ENCODE data around the gene SYNGR3.
"Not testable (repeated sequence)": the region's sequence is repeated elsewhere in the genome, so short reads cannot be mapped to it uniquely, and the experiment has no call there.

The SYNGR3 gene

DNA sequence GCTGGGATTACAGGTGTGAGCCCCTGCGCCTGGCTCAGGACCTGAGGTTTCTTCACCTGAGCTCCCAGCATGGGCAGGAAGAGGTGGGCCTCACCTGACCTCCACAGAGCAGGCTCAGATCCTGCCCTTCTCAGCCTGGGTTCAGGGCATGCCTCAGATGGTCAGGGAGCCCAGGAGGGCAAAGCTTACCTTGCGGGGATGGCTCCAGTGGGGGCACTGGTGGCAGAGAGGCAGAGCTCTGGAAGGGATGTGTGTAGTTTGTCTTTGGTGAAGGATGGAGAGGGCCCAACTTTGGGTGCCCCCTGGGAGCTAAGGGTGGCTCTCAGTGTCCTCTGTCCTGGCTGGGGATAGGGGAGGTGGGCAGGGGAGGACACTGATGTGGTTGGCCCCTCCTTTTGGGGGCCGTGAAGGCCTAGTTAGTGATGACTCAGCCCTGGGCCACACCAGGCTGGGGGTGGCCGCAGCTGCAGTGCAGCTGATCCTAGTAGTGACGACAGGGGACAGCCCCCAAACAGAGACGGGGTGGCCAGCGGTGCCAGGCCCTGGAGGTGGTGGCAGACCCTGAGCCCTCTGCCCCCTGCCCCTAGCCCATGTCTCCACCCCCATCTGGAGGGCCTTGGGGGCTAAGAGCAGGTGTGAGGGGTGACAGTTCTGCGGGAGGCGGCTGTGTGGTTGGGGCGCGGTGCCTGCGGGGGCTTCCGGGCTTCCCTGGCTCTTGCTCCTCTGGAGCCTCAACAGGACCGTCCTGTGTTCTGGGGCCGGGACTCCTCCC is 42.7 kb downstream of the SYNGR3 start:
- no peak for DNase-seq

DNA sequence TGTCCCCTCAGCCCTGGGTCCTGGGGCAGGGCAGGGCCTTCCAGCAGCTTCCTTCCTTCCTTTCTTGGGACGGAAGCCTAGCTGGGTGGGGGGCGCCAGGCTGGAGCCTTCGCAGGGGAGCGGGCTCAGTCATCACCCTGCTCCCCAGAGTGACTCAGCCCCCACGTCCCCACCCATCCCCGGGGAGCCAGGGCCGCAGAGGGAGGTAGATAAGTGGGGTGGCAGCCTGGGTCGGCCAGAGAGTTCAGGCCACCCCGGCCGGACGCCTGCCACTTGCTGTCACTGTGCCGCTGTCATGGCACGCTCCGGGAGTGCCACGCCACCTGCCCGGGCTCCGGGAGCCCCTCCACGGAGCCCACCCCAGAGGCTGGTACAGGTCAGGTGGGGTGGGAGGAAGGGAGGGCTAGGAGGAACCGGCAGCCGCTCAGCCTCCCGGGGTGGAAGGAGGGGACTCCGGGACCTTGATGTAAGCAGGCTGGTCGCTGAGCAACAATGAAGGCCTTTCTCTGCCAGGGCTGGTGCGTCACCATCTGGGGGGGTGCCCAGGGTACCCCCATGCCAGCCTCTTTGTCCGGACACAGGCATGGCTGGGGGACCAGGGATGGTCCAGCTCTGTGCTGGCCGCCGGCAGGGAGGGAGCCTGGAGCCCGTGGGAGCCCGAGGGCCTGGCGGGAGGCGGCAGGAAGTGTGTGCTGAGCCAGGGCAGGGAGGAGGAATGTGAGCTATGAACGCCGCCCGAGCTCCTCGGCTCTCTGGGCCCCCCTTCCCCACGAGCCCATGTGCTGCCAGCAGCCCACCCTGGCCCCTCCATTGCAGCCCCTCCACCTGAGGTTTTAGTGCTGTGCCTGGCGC is 43.5 kb downstream of the SYNGR3 start:
- no peak for DNase-seq

DNA sequence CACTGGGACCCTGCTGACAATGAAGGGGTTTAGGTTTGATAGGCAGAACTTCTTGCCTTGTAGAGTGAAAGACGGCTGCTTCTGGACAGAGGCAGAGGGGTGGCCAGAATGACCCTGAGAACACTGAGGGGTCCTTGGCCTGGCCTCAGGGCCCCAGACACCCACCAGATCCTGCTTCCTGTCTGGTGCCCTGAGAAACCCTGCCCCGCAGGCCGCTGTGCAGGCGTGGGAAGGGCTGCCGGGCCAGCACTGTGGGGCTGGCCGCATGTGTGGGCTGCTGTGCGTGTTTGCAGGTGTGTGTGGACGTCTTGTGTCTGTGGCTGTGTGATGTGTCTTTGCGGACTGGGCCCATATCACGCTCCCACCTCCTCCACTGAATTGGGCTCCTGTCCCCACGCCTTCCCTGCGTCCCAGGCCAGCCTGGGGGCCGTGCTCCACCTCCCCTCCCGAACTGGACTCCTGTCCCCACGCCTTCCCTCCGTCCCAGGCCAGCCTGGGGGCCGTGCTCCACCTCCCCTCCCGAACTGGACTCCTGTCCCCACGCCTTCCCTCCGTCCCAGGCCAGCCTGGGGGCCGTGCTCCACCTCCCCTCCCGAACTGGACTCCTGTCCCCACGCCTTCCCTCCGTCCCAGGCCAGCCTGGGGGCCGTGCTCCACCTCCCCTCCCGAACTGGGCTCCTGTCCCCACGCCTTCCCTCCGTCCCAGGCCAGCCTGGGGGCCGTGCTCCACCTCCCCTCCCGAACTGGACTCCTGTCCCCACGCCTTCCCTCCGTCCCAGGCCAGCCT is 44.3 kb downstream of the SYNGR3 start:
- not testable (repeated sequence) for DNase-seq

DNA sequence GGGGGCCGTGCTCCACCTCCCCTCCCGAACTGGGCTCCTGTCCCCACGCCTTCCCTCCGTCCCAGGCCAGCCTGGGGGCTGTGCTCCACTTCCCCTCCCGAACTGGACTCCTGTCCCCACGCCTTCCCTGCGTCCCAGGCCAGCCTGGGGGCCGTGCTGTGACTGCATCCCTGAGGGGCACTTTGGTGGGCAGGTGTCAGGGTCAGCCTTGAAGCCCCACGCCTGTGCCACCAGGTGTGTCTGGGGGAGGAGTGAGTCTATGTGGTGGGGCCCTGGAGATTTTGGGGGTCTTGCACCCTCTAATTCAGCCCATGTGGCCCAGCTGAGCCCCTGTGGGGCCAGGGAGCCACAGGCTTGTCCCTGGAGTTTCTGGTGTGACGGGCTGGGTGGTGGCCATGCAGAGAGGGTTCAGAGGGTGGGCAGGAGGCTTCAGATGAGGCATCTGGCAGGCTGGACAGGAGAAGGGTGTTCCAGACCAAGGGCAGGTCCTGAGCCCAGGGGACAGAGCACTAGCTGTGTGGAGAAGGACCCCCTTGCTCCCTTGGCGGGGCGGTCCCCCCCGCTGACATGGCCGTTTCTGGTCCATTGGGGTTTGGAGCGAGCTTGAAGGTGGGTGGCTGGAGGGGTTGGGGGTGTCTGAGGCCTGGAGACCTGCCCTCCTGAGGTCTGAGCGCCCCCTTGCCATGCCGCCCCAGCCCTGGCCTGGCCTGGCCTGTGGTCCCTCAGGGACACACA is 45.1 kb downstream of the SYNGR3 start:
- no peak for DNase-seq

DNA sequence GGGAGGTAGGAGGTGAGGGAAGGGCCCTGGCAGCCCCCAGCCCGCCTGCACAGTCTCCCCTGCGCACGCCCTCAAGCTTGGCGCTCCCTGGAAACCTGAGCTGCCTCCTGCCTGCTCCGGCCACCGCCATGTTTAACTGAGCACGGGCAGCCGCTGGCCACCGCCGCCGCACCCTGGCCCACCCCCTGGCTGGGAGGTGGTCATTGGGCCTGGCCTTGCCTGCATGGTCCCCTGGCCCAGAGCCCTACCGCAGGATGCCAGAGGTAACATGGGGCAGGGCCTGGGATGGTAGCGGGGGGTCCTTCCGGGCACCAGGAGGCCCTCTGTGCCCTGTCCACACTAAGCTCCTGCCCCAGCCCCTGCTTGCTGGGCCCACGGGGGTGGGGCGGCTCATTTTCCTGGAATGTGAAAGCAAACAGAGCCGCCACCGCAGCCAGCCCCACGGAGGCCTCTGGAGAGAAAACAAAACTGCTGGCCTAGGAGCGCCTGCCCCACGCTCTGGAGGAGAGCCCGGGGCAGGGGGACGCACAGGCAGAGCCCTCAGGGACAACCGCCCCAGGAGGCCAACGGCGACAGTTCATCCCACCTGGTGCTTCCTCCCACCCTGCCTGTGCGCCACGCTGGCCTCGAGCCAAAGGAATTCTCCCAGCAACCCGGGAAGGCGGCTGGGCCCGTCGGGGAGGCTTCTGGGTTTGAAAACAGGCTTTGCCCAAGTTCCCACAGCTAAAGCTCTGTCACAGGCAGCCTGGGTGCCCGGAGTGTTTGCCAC is 45.8 kb downstream of the SYNGR3 start:
- DNase-seq: no peak

DNA sequence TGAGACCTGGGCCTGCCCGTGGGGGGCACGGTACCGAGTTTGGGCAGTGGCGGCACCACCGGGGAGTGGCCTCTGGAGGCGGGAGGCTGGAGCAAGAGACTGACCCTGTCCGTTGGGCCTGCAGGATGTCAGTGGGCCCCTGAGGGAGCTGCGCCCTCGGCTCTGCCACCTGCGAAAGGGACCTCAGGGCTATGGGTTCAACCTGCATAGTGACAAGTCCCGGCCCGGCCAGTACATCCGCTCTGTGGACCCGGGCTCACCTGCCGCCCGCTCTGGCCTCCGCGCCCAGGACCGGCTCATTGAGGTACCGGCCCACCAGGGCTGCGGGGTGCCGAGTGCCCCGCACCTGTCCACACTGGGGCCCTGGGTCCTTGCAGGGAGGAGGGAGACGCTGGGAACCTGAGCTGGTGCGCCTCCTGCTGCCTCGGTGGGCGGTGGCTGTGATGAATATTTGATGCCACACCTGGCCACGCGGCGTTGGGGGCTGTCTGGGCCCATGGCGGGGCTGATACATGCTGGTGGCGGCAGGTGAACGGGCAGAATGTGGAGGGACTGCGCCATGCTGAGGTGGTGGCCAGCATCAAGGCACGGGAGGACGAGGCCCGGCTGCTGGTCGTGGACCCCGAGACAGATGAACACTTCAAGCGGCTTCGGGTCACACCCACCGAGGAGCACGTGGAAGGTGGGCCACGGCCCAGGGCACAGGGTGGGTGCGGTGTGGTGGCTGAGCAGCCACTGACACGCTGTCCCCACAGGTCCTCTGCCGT is 46.6 kb downstream of the SYNGR3 start:
- no peak for DNase-seq

DNA sequence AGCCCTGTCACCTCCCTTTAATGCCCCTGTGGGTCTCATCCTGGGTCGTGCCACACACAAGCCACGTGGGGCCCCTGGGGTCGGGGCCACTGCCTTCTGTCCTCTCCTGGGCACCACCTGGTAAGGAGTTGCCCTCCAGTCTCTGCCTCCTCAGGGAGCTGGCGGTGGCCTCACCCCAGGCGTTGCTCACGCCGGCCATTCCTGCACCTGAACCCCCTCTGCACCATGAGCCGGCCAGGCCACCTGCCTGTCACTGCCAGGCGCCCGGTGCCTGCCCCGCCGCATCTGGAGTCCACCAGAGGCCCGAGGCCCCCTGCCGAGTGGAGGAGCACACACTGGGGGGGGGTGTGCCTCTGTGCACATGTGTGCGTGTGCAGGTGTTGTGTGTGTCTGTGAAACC is 47.3 kb downstream of the SYNGR3 start:
- DNase-seq: no peak

DNA sequence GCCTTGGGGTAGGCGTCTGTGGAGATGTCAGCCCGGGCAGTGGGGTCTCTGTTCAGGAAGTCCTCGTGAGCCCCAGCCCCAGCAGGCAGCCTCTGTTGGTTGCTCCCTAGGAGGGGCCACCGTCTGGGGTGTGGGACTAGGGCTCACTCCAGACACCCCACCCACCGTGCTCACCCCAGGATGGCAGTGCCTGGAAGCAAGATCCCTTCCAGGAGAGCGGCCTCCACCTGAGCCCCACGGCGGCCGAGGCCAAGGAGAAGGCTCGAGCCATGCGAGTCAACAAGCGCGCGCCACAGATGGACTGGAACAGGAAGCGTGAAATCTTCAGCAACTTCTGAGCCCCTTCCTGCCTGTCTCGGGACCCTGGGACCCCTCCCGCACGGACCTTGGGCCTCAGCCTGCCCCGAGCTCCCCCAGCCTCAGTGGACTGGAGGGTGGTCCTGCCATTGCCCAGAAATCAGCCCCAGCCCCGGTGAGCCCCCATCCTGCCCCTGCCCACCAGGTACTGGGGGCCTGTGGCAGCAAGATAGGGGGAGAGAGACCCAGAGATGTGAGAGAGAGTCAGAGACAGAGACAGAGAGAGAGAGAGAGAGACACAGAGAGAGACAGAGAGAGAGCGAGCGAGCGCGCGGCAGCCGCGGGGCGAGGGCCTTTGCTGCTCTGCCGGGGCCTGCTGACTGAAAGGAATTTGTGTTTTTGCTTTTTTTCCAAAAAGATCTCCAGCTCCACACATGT is 48.0 kb downstream of the SYNGR3 start:
- no peak for DNase-seq

DNA sequence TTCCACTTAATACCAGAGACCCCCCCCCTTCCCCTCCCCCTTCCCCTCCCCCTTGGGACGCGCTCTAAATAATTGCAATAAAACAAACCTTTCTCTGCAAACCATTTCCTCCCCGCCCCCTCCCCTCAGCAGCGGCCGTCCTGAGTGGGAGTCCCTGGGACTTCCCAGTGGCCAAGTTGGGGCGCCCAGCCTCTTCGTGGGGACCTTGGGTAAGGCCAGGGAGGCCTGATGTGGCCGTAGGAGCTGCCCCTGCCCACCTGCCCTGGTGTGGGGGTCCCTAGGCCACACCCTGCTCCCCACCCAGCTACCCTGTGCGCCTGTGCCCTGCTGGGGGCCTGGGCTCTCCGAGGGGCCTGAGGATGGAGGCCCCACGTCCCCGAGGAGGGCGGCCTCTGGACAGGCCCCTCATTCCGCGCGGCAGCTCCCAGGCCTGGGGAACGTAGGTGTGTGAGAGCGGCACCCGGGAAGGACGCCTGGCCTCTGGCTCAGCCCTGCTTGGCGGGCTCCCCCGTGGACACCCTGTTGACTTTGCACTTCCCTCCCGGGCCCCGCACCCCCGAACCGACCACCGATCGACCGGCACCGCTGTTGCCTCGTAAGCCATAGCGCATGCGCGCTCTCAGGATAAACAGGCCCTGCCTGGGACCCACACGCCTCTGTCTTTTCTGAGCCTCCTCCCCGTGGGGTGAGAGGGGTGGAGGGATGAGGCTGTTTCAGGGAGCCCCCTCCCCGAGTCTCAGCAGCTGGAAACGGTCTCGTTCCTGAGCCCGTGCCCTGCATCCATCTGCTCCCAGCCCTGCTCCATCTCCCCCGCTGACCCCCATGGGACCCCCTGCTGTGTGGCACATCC is 48.8 kb downstream of the SYNGR3 start:
- DNase-seq: no peak

DNA sequence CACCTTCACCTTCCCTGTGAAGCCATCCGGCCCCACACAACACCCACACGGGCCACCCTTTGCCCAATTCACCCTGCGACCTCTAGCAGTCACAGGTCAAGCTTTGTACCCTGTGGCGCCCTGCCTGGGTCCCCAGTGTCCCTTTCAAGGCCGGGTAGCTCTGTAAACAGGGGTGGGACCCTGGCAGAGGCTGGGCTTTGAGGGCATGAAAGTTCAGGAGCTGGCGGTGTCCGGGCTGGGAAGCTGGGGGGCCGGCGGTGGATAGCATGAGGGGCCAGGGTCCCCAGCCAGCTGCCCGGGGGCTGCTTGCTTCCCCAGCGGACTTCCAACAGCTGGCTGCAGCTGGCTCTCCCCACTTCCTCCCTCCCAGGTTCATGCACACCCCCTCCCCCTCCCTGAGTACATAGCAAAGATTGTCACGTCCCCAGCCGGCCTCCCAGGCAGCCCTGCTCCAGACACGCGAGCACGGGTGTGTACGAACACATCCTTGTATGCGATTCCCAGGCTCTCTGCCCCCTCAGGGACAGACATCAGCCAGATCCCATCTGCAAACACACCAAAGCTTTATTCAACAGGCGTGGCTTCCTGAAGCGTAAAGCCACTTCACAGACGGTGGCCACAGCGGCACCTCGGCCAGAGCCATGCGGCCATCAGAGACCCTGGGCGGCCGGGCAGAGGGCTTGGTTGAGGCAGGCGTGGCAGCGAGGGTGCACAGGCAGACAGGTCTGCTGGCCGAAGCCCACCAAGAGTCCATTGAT is 49.7 kb downstream of the SYNGR3 start:
- DNase-seq: no peak

DNA sequence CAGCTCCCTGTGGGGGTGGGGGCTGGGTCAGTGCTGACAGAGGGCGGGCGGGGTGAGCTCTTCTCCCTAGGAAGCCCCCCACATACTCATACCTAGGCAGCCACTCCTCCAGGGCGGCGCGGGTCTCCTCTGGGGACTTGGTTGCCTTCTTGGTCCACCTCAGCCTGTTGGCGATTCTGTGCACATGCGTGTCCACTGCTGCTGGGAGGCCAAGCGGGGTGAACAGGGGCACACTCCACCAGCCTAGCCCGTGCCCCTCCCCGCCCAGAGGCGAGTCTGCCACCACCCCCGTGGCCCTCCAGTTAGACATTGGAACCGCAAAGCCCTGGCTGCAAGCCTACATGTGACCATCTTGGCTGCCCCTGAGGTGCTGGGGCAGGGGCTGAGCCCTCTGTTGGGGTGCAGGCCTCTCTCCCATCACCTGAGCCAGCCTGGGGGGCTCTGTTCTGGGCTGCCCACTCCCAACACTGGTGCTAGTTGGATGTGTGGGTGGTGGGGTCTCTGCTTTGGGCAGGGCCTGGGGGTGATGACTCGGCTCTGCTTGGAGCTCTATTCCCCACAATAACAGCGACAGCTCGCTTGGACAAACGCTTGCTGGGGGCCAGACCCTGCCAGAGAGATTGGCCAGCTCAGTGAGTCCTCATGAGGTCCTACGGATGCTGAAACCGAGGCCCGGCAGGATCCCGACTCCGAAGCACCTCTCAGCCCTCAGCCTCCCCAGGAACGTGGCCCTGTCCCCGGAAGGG is 50.4 kb downstream of the SYNGR3 start:
- DNase-seq: no peak

DNA sequence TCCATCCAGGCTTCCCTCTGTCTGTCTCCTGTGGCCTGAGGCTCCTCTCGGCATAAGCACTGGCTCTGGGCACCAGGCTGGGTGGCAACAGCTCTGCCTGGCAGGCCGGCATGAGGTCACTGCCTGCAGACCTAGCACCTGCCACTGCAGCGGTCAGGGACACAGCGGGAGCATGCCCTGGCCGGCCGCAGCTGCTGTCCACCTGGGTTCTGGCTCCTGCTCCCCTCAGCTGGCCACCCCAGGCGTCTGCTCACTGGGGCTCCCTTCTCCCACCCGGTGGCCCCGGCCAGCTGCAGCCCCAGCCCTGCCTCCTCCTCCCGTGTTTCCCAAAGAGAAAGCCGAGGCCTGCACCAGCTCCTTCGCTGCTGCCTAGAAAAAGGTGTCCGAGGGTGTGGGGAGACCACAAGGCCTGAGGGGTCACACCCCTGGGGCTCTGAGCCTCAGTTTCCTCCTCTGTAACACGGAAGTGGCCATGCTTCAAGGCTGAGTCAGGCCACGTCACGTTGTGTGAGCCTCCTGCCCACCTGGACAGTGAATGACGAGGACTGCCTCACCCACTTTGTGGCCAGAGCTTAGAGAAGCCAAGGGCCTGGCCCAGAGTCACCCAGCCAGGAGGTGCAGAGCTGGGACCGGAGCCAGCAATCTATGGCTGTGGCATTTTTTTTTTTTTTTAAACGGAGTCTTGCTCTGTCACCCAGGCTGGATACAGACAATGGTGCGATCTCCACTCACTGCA is 51.2 kb downstream of the SYNGR3 start:
- no peak for DNase-seq

DNA sequence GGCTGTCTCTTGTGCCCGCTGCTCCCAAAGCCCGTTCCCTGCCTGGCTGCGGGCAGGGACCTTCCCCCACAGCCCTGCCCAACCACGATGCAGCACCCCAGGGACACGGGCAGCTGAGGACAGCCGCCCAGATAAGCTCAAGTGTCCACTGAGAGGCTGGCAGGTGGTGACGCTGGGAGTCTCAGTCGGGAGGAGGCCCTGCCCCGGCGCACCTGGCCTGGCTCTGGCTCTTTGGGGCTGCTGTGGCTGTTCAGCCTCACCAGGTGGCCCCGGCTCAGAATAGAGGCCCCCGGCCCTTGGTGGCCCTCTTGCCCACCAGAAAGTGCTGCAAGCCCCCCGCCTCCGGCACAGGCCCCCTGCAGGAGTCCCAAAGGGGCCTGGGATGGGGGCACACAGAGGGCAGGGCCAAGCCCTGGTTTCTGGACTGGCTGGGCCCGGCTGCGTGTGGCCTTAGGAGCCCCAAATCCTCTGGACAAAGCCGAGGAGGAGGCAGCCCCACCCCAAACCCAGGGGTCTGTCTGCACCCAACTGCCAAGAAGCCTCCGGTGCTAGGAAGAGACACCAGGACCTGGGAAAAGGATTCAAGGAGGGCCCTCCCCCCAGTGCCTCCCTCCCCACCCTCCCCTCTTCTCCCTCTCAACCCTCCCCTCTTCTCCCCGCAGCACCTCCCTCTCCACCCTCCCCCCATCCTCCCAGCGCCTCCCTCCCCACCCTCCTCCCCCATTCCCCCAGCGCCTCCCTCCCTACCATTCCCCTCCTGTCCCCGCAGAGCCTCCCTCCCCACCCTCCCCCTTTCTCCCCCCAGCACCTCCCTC is 52.6 kb downstream of the SYNGR3 start:
- DNase-seq: no peak

DNA sequence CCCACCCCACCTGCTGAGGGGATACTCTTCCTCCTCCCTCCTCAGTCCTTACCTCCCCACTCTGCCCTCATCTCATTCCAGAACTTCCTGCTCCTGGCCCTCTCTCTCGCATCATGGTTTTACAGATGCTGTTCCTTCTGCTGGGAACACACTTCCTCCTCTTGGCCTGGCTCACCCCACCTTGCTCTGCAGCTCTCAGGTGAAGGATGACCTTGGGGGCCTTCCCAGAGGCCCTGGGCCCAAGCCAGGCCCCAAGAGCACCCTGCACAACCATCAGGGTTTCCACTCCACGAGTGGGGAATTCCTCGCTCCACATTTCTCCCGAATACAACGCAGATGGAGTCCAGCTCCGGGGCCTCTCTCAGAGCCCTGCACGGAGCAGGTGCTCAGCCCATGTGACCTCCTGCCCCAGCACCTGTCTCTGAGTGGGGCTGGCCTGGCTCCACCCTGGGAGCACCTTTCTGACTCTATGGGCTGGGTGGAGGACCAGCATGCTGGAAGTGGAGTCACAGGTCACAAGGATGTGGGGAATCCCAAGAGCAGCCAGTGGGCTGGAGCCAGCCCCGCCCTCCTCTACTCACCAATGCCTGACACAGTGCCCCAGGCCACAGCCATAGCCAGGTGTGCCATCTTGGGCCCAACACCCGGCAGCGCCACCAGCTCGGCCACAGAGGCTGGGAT is 53.4 kb downstream of the SYNGR3 start:
- no peak for DNase-seq
